Liver (tissue), 9 donors: Measurements from ENCODE around the gene KLHL33. TPM values are rescaled to one million over a fixed set of nuclear protein-coding genes. Genes with fewer than 3 reads are reported as not detected.

Experiments
- DNase-seq: peaks from one replicate; pipeline ENCODE4 v3.0.0-alpha.2; 2017; ENCODE audit warnings: low spot score
- H3K27ac ChIP-seq, 2 donors: one replicate each; pipeline ENCODE4 v1.7.0; 2013; ENCODE audit warnings: inconsistent platforms in 2 of 2, low read length in 2 of 2, control low read depth in 1 of 2, low read depth in 1 of 2, mild to moderate bottlenecking in 1 of 2
- H3K27me3 ChIP-seq, 4 donors: one replicate each; pipeline versions ENCODE4 v1.6.1 to v1.7.0; 2013; ENCODE audit warnings: low read length in 3 of 4, inconsistent platforms in 1 of 4, mild to moderate bottlenecking in 1 of 4, moderate library complexity in 1 of 4; ENCODE audit not compliant: control insufficient read depth in 4 of 4, insufficient read depth in 4 of 4
- H3K36me3 ChIP-seq, 4 donors: one replicate each; pipeline versions ENCODE4 v1.6.1 to v1.7.0; 2013; ENCODE audit warnings: low read length in 3 of 4, mild to moderate bottlenecking in 3 of 4, low read depth in 1 of 4, moderate library complexity in 1 of 4; ENCODE audit not compliant: control insufficient read depth in 4 of 4, insufficient read depth in 3 of 4
- H3K4me1 ChIP-seq, 4 donors: one replicate each; pipeline versions ENCODE4 v1.6.1 to v1.7.0; 2013; ENCODE audit warnings: low read length in 3 of 4, mild to moderate bottlenecking in 3 of 4, moderate library complexity in 1 of 4; ENCODE audit not compliant: control insufficient read depth in 4 of 4, insufficient read depth in 4 of 4
- H3K4me3 ChIP-seq, 3 donors: one replicate each; pipeline versions ENCODE4 v1.6.1 to v1.7.0; 2013; ENCODE audit warnings: low read length in 3 of 3, control low read depth in 1 of 3, low read depth in 1 of 3, mild to moderate bottlenecking in 1 of 3
- H3K9ac ChIP-seq, 2 donors: one replicate each; pipeline ENCODE4 v1.7.0; 2013; ENCODE audit warnings: low read length in 2 of 2, mild to moderate bottlenecking in 2 of 2, moderate library complexity in 2 of 2, control low read depth in 1 of 2, low read depth in 1 of 2
- H3K9me3 ChIP-seq, 4 donors: one replicate each; pipeline versions ENCODE4 v1.6.1 to v1.7.0; 2013; ENCODE audit warnings: low read length in 3 of 4; ENCODE audit not compliant: control insufficient read depth in 4 of 4
- EGR1 ChIP-seq, 2 donors: IDR thresholded peaks; 2 replicates each; pipeline ENCODE4 v1.6.1; 2016 to 2018; ENCODE audit warnings: antibody characterized with exemption in 2 of 2, low read depth in 2 of 2
- FOXA1 ChIP-seq: IDR thresholded peaks from 2 replicates; pipeline ENCODE4 v1.6.1; 2016; ENCODE audit warnings: antibody characterized with exemption
- FOXA2 ChIP-seq: IDR thresholded peaks from 2 replicates; pipeline ENCODE4 v1.6.1; 2016; ENCODE audit warnings: antibody characterized with exemption
- HNF4A ChIP-seq, 2 donors: conservative IDR thresholded peaks; 2 replicates each; pipeline ENCODE4 v1.6.1; 2016; ENCODE audit warnings: antibody characterized with exemption in 2 of 2, mild to moderate bottlenecking in 2 of 2
- HNF4G ChIP-seq: IDR thresholded peaks from 2 replicates; pipeline ENCODE4 v1.6.1; 2016; ENCODE audit warnings: antibody characterized with exemption
- JUND ChIP-seq, 2 donors: IDR thresholded peaks; 2 replicates each; pipeline ENCODE4 v1.6.1; 2016; ENCODE audit warnings: antibody characterized with exemption in 2 of 2
- MAX ChIP-seq: IDR thresholded peaks from 2 replicates; pipeline ENCODE4 v1.6.1; 2016; ENCODE audit warnings: antibody characterized with exemption
- RAD21 ChIP-seq, 2 donors: IDR thresholded peaks; 2 replicates each; pipeline ENCODE4 v1.6.1; 2016; ENCODE audit warnings: antibody characterized with exemption in 2 of 2, mild to moderate bottlenecking in 2 of 2
- RXRA ChIP-seq, 2 donors: IDR thresholded peaks; 2 replicates each; pipeline ENCODE4 v1.6.1; 2017 to 2018; ENCODE audit warnings: antibody characterized with exemption in 2 of 2, mild to moderate bottlenecking in 1 of 2
- SP1 ChIP-seq: IDR thresholded peaks from 2 replicates; pipeline ENCODE4 v1.6.1; 2018; ENCODE audit warnings: antibody characterized with exemption, mild to moderate bottlenecking
- TAF1 ChIP-seq: conservative IDR thresholded peaks from 2 replicates; pipeline ENCODE4 v1.6.1; 2016; ENCODE audit warnings: antibody characterized with exemption, mild to moderate bottlenecking
- YY1 ChIP-seq: IDR thresholded peaks from 2 replicates; pipeline ENCODE4 v1.6.1; 2016; ENCODE audit warnings: antibody characterized with exemption, mild to moderate bottlenecking
- ZBTB33 ChIP-seq: IDR thresholded peaks from 2 replicates; pipeline ENCODE4 v1.6.1; 2016; ENCODE audit warnings: antibody characterized with exemption
- WGBS: extraction: QIAGEN DNeasy Blood & Tissue Kit; methylation state at CpG from one replicate; pipeline ENCODE4 v1.1.7; 2013; 5-methylcytosine and 5-hydroxymethylcytosine counted together
- polyA plus RNA-seq, 2 donors: library from polyadenylated mRNA; stranded (reverse) in 1 of 2; unstranded in 1 of 2; fragments of 200-250 nt in 1 of 2; fragments of >200 nt in 1 of 2; fragmentation: Nextera tagmentation in 1 of 2; extraction: Ambion mirVana in 1 of 2; gene quantifications; one replicate each; pipeline versions ENCODE4 v1.2.1 to v1.2.3, GENCODE V29; 2013 to 2015
- total RNA-seq, 2 donors: library from RNA; depleted of rRNA; stranded (reverse); fragments of >200 nt; gene quantifications; one replicate each; pipeline ENCODE4 v1.2.3, GENCODE V29; 2014
- TF ChIP-seq, protein P1 (sequence below): IDR thresholded peaks from 2 replicates; pipeline ENCODE4 v1.6.1; 2016; ENCODE audit warnings: antibody characterized with exemption
- TF ChIP-seq, protein P2 (sequence below): fragments of 150-350 bp; IDR thresholded peaks from 2 replicates; pipeline ENCODE4 v1.5.1; 2017; ENCODE audit warnings: improper control_type of control experiment, low read depth, low read length; ENCODE audit not compliant: missing input control
- donor health status: healthy.
- donor health status: healthy.
- donor health status: healthy.
- donor health status: healthy.
- donor health status: healthy.

The KLHL33 gene
- total and polyA plus RNA-seq, 4 donors: 0.06 to 0.23 (median 0.15) TPM

GRCh38 chr14:20391505-20391904 lies 44.5 kb downstream of the KLHL33 start:
- H3K36me3 ChIP-seq: peaks cover 17 to 68% (median 60%) of the 10 kb centered on the region in 4 donors
- H3K9ac ChIP-seq: no peak overlapping the region
- no peaks in the 10 kb centered on the region for H3K4me1 ChIP-seq
- TF ChIP-seq SP1 (no peak), ZBTB33 (no peak), HNF4A (conservative IDR thresholded peaks at IDR 0.05) (no peak)
- H3K27me3 ChIP-seq: no peaks in the 10 kb centered on the region
- no peak overlapping the region for H3K4me3 ChIP-seq
- DNase-seq: no peak
- H3K27ac ChIP-seq: no peak overlapping the region
- WGBS: over 99% methylated on average over 4 of the region's 4 CpGs
- no peaks in the 10 kb centered on the region for H3K9me3 ChIP-seq

- Histone ChIP-seq H3K36me3 (peaks cover 23 to 77% (median 73%) of the 10 kb centered on the region in 4 donors), H3K27me3 (no peaks in the 10 kb centered on the region), H3K9ac (no peak overlapping the region), H3K4me3 (no peak overlapping the region), H3K9me3 (no peaks in the 10 kb centered on the region), H3K4me1 (no peaks in the 10 kb centered on the region), H3K27ac (no peak overlapping the region)
- TF ChIP-seq HNF4A (conservative IDR thresholded peaks at IDR 0.05): no peak
- no peak for TF ChIP-seq JUND (IDR thresholded peaks at IDR 0.05)
- no peak for TF ChIP-seq RXRA (IDR thresholded peaks at IDR 0.05)
- no peak for TF ChIP-seq YY1
- TF ChIP-seq ZBTB33: no peak
- TF ChIP-seq, protein P1, sequence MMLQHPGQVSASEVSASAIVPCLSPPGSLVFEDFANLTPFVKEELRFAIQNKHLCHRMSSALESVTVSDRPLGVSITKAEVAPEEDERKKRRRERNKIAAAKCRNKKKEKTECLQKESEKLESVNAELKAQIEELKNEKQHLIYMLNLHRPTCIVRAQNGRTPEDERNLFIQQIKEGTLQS: no peak
- TF ChIP-seq, protein P2, sequence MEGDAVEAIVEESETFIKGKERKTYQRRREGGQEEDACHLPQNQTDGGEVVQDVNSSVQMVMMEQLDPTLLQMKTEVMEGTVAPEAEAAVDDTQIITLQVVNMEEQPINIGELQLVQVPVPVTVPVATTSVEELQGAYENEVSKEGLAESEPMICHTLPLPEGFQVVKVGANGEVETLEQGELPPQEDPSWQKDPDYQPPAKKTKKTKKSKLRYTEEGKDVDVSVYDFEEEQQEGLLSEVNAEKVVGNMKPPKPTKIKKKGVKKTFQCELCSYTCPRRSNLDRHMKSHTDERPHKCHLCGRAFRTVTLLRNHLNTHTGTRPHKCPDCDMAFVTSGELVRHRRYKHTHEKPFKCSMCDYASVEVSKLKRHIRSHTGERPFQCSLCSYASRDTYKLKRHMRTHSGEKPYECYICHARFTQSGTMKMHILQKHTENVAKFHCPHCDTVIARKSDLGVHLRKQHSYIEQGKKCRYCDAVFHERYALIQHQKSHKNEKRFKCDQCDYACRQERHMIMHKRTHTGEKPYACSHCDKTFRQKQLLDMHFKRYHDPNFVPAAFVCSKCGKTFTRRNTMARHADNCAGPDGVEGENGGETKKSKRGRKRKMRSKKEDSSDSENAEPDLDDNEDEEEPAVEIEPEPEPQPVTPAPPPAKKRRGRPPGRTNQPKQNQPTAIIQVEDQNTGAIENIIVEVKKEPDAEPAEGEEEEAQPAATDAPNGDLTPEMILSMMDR: no peak
- TF ChIP-seq RAD21 (IDR thresholded peaks at IDR 0.05): no peak
- TF ChIP-seq FOXA2: no peak
- no peak for TF ChIP-seq SP1
- TF ChIP-seq HNF4G: no peak
- no peak for TF ChIP-seq MAX
- WGBS: 79% methylated on average over 4 of the region's 4 CpGs
- DNase-seq: no peak
Observed at GRCh38 chr14:20388159-20388558, 47.8 kb downstream of the KLHL33 start.

GRCh38 chr14:20387576-20387975 lies 48.4 kb downstream of the KLHL33 start:
- WGBS: 89% methylated on average over 6 of the region's 6 CpGs
- DNase-seq: no peak
- Histone ChIP-seq H3K9ac (no peak overlapping the region), H3K36me3 (peaks cover 26 to 80% (median 76%) of the 10 kb centered on the region in 4 donors), H3K27ac (no peak overlapping the region), H3K27me3 (no peaks in the 10 kb centered on the region), H3K9me3 (no peaks in the 10 kb centered on the region), H3K4me1 (no peaks in the 10 kb centered on the region), H3K4me3 (no peak overlapping the region)
- no peak for TF ChIP-seq JUND (IDR thresholded peaks at IDR 0.05)
- TF ChIP-seq ZBTB33: no peak
- TF ChIP-seq, protein P2: no peak
- TF ChIP-seq RAD21 (IDR thresholded peaks at IDR 0.05): no peak
- TF ChIP-seq EGR1 (IDR thresholded peaks at IDR 0.05; ENCODE audit: low read depth in 2 of 2): no peak
- TF ChIP-seq FOXA1: no peak
- no peak for TF ChIP-seq TAF1
- TF ChIP-seq YY1: no peak
- TF ChIP-seq RXRA (IDR thresholded peaks at IDR 0.05): no peak
